ENCODE measurements around the gene MTA1. TPM values are rescaled to one million over a fixed set of nuclear protein-coding genes. Genes with fewer than 3 reads are reported as not detected.

The MTA1 gene
- total and polyA plus RNA-seq, 2 donors from 2014 or later: 30.4 to 112 TPM

DNA sequence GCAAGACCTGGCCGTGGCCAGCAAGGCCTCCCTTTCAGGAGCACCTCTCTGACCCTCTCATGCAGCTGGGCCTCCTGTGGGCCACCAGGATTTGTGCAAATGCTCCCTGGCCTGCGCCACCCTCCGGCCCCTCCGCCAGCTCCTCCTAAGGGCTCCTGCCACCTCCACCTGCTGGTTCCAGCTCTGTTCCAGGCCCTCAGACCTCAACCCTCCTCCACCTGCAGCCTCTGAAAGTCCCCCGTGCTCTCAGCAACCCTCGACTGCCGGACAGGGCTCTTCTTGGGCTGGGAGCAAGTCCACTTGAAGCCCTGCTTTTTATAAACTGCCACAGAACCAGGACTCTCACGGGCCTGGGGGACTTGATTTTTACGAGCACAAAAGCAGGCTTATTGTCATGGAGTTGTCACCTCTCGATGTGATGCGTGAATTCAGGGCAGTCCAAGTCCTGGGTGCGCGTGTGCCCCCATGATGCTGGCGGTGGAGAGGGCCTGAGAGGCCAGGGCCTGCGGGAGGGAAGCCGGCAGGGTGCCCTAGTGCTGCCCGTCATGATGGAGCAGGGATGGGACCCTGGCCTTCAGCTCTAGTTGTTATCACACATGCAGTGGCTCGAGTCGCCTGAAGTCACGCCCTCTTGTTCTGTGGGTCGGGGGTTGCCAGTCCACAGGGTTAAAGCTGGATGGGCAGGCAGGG is 80.6 kb downstream of the MTA1 start:
- Histone ChIP-seq H3K27me3 (ENCODE audit: control insufficient read depth, insufficient read depth, low read length) (no peaks in the 10 kb centered on the region), H3K4me1 (ENCODE audit: control insufficient read depth in 2 of 3, insufficient read depth in 2 of 3, low read depth in 1 of 3, low read length in 3 of 3) (no peaks in the 10 kb centered on the region), H3K36me3 (ENCODE audit: control insufficient read depth in 2 of 3, insufficient read depth in 3 of 3, low read length in 3 of 3) (no peaks in the 10 kb centered on the region), H3K9ac (ENCODE audit: low read length in 3 of 3) (no peak overlapping the region), H3K9me3 (ENCODE audit: control insufficient read depth in 2 of 3, insufficient read depth in 1 of 3, low read length in 3 of 3) (no peaks in the 10 kb centered on the region), H3K27ac (ENCODE audit: low read depth in 2 of 2, low read length in 2 of 2) (no peak overlapping the region), H3K4me3 (ENCODE audit: low read length in 3 of 3) (no peak overlapping the region)
- intact Hi-C loops (cut with DNase I): no loop called here
- FAIRE-seq: no peak
- TF ChIP-seq, protein P1, sequence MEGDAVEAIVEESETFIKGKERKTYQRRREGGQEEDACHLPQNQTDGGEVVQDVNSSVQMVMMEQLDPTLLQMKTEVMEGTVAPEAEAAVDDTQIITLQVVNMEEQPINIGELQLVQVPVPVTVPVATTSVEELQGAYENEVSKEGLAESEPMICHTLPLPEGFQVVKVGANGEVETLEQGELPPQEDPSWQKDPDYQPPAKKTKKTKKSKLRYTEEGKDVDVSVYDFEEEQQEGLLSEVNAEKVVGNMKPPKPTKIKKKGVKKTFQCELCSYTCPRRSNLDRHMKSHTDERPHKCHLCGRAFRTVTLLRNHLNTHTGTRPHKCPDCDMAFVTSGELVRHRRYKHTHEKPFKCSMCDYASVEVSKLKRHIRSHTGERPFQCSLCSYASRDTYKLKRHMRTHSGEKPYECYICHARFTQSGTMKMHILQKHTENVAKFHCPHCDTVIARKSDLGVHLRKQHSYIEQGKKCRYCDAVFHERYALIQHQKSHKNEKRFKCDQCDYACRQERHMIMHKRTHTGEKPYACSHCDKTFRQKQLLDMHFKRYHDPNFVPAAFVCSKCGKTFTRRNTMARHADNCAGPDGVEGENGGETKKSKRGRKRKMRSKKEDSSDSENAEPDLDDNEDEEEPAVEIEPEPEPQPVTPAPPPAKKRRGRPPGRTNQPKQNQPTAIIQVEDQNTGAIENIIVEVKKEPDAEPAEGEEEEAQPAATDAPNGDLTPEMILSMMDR (IDR thresholded peaks at IDR 0.05; ENCODE audit: borderline replicate concordance, extremely low read depth, insufficient read depth): no peak
- DNase-seq: peak in 2 of 5 donors; percentile 55 to 66

DNA sequence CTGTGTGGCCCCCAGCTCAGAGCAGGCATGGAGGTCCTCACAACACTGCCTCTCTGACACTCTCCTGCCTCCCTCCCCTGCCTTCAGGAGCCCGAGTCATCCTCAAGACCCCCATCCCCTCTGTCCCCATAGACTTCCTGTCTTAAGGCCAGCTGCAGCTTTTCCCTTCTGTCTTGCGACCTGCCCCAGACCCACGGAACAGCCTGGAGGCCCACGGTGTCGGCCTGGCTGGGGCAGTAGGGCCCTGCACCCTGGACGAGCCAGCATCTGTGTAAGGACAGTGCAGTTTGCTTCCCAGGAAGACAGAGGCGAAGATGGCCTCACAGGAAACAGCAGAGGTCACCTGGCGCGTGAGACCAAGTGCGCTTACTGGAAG is 81.1 kb downstream of the MTA1 start:
- H3K27me3 ChIP-seq (ENCODE audit: control insufficient read depth, insufficient read depth, low read length): no peaks in the 10 kb centered on the region
- FAIRE-seq: no peak
- TF ChIP-seq, protein P1 (IDR thresholded peaks at IDR 0.05; ENCODE audit: borderline replicate concordance, extremely low read depth, insufficient read depth): no peak
- H3K27ac ChIP-seq (ENCODE audit: low read depth in 2 of 2, low read length in 2 of 2): no peak overlapping the region
- intact Hi-C loops (cut with DNase I): no loop called here
- DNase-seq: peak in 1 of 5 donors; percentile 50
- H3K9me3 ChIP-seq (ENCODE audit: control insufficient read depth in 2 of 3, insufficient read depth in 1 of 3, low read length in 3 of 3): no peaks in the 10 kb centered on the region
- no peak overlapping the region for H3K4me3 ChIP-seq (ENCODE audit: low read length in 3 of 3)
- no peaks in the 10 kb centered on the region for H3K36me3 ChIP-seq (ENCODE audit: control insufficient read depth in 2 of 3, insufficient read depth in 3 of 3, low read length in 3 of 3)
- H3K9ac ChIP-seq (ENCODE audit: low read length in 3 of 3): no peak overlapping the region
- H3K4me1 ChIP-seq (ENCODE audit: control insufficient read depth in 2 of 3, insufficient read depth in 2 of 3, low read depth in 1 of 3, low read length in 3 of 3): no peaks in the 10 kb centered on the region

DNA sequence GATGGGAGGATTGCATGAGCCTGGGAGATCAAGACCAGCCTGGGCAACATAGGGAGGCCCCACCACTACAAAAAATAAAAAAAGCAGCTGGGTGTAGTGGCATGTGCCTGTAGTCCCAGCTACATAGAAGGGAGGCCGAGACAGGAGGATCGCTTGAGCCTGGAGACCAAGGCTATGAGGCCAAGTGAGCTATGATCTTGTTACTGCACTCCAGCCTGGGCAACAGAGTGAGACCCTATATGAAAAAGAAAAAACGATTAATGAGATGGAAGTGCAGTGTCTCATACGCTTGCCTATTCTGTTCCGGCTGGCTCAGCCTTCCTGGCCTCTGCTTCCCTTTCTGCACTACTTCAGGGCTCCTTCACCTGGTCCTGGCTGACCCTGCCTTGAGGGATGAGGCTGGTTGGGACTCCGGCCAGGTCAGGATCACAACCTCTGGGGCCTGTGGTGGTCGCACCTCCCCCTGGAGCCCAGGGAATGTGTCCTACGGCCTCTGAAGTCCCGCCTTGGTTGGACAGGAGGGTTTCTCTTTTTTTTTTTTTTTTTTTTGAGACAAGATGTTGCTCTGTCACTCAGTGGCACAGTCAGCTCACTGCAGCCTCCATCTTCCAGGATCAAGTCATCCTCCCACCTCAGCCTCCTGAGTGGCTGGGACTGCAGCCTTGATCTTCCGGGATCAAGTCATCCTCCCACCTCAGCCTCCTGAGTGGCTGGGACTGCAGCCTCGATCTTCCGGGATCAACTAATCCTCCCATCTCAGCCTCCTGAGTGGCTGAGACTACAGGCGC is 82.1 kb downstream of the MTA1 start:
- H3K36me3 ChIP-seq (ENCODE audit: control insufficient read depth in 2 of 3, insufficient read depth in 3 of 3, low read length in 3 of 3): no peaks in the 10 kb centered on the region
- DNase-seq: peak in 2 of 5 donors; percentile 24 to 45
- H3K4me3 ChIP-seq (ENCODE audit: low read length in 3 of 3): no peak overlapping the region
- TF ChIP-seq, protein P1 (IDR thresholded peaks at IDR 0.05; ENCODE audit: borderline replicate concordance, extremely low read depth, insufficient read depth): no peak
- intact Hi-C loops (cut with DNase I): no loop called here
- H3K9me3 ChIP-seq (ENCODE audit: control insufficient read depth in 2 of 3, insufficient read depth in 1 of 3, low read length in 3 of 3): no peaks in the 10 kb centered on the region
- H3K27me3 ChIP-seq (ENCODE audit: control insufficient read depth, insufficient read depth, low read length): no peaks in the 10 kb centered on the region
- H3K9ac ChIP-seq (ENCODE audit: low read length in 3 of 3): no peak overlapping the region
- H3K4me1 ChIP-seq (ENCODE audit: control insufficient read depth in 2 of 3, insufficient read depth in 2 of 3, low read depth in 1 of 3, low read length in 3 of 3): no peaks in the 10 kb centered on the region
- no peak overlapping the region for H3K27ac ChIP-seq (ENCODE audit: low read depth in 2 of 2, low read length in 2 of 2)
- no peak for FAIRE-seq
